Pons (tissue), 1 donor: ENCODE measurements around the gene FBXO11.
A peak's percentile ranks its signal among the peaks of the same experiment; 100 is the strongest.

Source experiments
- DNase-seq: peaks from one replicate; pipeline ENCODE4 v3.0.0-alpha.2; 2016; ENCODE audit warnings: low spot score

FBXO11 gene

GRCh38 chr2:47849368-47849767 is 56.9 kb downstream of the FBXO11 start:
- no peak for DNase-seq

GRCh38 chr2:47844162-47844561 is 62.1 kb downstream of the FBXO11 start:
- DNase-seq = no peak

DNA sequence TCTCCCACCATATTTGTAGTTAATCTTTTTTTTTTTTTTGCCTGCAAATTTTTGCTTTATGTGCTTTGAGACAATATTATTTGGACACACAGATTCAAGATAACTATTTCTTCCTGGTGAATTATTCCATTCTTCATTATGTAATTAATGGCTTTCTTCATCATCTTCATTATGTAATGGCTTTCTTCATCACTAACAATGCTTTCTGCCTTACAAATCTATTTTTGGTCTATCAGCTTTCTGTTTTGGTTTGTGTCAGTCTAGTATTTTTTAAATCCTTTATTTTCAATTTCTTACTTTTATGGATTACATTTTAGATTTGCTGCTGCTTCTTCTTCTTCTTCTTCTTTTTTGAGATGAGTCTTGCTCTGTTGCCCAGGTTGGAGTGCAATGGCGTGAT is 62.9 kb downstream of the FBXO11 start:
- no peak for DNase-seq

- no peak for DNase-seq
Measured at GRCh38 chr2:47842846-47843245, 63.5 kb downstream of the FBXO11 start.

DNA sequence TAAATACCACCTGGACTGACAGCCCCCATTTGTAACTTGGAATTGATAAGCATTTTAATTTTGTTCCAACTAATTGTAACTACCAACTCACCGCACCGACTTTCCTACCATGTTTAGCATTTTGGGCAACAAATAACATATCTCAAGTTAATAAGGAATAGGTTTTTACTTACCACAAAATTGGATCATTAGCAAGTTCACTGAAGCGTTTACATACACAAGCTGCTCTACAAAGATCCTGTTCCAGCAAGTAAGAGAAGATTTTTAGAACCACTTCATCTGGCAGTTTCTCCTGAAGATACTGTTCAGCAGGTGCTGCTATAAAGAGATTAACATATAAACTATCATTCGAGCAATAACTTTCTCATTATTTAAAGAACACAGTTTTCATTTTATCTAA is 67.6 kb downstream of the FBXO11 start:
- DNase-seq = no peak

- no peak for DNase-seq
Measured at GRCh38 chr2:47838249-47838648, 68.0 kb downstream of the FBXO11 start.

DNA sequence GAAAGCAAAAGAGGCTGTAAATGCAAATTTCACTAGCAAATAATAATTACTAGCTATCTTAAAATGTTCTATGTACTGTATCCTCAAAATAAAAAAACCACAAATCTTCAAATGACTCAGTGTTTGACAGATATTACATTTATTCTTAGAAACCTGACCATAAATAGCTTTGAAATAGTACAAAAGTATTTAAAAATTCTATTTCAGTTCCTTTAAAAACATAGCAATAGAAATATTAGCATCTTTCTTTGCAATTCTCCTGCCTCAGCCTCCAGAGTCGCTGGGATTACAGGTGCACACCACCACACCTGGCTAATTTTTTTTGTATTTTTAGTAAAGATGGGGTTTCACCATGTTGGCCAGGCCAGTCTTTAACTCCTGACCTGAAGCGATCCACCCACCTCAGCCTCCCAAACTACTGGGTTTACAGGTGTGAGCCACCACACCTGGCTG is 72.8 kb downstream of the FBXO11 start:
- no peak for DNase-seq

GRCh38 chr2:47822518-47822917 is 83.8 kb downstream of the FBXO11 start:
- no peak for DNase-seq

GRCh38 chr2:47819834-47820233 is 86.5 kb downstream of the FBXO11 start:
- no peak for DNase-seq

DNA sequence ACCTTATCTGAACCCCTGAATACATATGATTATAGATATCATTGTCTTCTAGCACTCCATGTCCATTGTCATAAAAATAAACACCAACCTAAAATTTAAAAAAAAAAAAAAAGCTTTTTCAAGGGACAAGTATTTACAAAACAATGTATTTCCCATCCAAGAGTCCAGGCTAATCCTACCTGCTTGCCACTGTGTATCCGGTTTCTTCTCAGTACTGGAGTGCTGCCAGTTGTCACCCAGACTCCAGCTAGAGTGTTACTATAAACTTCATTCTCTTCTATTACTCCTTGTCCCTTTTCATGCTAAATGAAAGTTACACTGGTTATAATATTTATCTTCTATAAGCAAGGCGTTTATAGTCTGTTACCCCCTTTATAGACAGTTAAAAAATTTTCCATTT is 87.5 kb downstream of the FBXO11 start:
- DNase-seq = no peak

DNA sequence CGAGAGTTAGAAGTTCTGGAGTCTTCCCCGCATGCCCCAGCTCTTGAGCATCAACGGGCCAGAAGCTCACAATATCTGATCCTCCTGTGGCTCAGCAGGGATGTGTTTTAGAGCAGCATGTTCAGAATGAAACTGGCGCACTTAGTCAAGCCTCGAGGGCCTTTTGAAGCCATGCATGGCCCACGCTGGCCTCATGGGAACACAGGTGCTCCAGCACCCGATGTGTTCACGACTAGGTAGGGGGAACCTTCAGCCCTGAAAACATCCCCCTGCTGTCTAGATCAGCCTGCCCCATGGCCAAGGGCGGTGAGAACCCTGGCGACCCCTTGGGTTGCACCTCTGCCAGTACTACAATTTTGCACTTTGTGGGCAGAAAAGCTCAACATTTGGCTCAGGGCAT is 90.5 kb downstream of the FBXO11 start:
- DNase-seq = no peak

GRCh38 chr2:47811668-47812067 is 94.6 kb downstream of the FBXO11 start:
- DNase-seq = no peak

DNA sequence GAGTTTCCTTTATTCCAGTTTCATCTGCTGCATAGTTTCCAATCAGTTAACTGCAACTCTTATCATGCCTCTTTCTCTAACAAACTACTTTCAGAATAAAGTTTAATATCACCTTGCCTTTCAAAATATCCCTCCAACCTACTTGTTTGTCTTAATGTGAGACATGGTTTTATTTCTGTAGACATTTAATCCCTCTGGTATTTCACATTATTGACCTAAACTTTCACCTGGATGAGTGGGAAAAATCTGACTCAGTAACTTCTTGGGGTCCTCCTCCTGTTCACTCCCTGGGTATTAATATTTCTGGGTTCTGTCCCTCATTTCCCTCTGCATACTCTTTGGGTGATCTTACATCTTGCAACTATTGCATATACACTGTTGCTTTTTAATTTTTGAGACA is 95.4 kb downstream of the FBXO11 start:
- no peak for DNase-seq

DNA sequence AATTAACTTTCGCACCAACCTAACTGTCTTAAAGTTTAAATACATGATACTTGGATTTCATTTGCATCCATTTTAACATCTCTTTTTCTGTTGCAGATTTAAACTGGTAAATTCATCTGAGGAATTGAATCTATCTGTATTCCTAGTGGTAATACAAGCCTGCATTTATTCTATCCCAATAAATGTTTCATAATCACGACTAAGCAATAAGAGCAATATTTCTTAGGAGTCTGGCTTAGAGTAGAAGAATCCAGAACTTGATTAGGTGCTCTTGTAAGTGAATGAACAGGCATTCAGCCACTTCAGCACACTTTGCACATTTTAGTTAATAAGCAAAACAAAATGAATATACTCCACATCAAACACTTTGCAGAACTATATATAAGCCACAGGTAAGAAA is 96.4 kb downstream of the FBXO11 start:
- DNase-seq = no peak

DNA sequence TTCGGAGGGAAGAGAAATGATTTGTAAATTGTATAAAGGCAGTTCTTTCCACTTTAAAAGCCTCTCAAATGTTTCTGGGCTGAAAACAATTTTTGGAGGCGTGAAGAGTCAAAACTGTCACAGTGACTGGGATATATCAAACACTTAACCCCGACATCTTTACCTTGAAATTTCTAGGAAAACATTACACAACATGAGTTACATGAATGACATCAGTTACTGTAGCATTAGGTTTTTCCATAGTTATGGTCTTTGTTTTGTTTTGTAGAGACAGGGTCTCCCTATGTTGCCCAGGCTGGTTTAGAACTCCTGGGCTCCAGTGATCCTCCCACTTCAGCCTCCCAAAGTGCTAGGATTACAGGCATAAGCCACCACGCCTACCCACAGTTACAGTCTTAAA is 97.7 kb downstream of the FBXO11 start:
- DNase-seq = no peak

DNA sequence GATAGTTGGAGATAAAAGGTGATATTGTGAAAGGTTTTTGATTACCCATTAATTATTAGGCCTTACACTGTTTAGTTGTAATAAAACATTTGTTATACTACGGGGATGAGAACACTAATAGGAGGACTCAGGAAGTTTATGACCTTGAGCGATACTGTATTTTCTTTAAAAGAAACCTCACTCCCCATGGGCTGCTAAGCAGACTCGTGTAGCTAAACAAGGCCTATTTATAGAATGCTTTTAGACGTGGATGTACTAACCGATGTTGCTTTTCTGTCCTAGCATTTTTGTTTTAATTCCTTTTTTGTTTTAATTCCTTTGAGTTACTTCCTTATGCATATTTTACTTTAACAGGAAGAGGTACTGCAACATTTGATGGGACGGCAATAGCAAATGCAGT is 100.4 kb downstream of the FBXO11 start:
- no peak for DNase-seq

DNA sequence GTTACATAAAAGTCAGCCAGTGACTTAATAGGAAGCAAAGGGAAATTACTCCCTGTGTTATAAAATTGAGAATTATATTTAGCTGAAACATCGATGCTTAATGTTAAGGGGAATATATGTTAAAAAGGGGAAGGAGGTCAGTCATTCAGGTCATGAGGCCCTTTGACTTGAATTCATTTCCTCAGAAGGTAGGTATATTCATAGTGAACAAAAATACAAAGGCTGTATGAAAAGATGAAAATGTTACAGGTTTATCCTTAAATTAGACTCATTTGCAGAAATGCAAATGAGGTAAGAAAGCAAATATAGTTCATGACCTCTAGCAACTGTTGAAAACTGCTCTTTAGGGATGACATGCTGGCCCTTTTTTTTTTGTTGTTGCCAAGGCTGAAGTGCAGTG is 102.5 kb downstream of the FBXO11 start:
- DNase-seq = no peak

DNA sequence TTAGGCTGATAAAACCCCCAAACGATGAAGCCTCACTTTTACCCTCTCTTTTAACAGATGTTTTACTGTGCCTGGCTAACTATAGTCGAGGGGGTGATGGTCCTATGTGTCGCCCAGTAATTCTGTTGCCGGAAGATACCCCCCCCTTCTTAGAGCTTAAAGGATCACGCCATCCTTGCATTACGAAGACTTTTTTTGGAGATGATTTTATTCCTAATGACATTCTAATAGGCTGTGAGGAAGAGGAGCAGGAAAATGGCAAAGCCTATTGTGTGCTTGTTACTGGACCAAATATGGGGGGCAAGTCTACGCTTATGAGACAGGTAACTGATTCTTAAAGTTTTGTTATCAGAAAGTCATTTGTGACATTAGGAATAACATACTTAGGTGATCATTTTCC is 102.9 kb downstream of the FBXO11 start:
- no peak for DNase-seq

DNA sequence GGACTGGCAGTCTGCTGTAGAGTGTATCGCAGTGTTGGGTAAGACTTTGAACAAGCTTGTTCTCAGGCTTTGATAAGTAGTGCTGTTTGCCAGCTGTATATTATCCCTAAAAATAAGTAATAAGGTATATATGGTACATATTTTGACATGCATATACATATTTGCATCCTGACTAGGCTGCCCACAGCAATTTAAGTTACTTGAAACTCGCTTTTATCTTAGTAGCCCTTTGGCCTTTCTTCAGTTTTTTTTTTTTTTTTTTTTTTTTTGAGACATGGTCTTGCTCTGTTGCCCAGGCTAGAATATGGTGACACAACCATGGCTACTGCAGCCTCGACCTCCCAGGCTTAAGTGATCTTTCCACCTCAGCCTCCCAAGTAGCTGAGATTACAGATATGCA is 105.2 kb downstream of the FBXO11 start:
- DNase-seq = no peak

DNA sequence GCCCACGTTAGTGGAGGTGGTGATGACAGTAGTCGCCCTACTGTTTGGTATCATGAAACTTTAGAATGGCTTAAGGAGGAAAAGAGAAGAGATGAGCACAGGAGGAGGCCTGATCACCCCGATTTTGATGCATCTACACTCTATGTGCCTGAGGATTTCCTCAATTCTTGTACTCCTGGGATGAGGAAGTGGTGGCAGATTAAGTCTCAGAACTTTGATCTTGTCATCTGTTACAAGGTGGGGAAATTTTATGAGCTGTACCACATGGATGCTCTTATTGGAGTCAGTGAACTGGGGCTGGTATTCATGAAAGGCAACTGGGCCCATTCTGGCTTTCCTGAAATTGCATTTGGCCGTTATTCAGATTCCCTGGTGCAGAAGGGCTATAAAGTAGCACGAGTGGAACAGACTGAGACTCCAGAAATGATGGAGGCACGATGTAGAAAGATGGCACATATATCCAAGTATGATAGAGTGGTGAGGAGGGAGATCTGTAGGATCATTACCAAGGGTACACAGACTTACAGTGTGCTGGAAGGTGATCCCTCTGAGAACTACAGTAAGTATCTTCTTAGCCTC is 107.2 kb downstream of the FBXO11 start:
- DNase-seq = no peak

DNA sequence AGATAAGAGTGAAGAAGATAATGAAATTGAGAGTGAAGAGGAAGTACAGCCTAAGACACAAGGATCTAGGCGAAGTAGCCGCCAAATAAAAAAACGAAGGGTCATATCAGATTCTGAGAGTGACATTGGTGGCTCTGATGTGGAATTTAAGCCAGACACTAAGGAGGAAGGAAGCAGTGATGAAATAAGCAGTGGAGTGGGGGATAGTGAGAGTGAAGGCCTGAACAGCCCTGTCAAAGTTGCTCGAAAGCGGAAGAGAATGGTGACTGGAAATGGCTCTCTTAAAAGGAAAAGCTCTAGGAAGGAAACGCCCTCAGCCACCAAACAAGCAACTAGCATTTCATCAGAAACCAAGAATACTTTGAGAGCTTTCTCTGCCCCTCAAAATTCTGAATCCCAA is 107.7 kb downstream of the FBXO11 start:
- DNase-seq = peak; percentile 51

DNA sequence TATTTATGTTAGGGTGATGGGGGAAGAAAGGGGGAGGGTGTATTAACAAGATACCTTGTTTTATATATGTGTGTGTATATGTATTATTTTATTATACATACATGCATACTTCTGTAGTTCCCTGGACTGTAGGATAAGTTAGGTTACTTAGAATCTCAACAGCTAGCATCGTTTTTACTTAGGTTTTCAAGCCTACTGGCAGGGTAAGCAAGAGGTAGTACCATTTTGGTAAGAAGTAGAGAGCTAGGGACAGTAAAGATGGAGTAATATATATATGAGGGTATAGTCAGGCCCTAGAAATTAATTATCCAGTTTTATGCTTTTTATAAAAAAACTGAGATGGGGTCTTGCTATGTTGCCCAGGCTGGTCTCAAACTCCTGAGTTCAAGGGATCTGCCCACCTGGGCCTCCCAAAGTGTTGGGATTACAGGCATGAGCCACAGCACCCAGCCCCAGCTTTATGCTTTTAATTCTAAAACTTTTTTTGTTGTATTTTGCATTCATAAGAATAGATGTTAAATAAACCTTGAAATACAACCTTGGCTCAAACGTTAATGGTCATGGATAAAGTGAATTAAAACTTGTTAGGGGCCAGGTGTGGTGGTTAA is 110.1 kb downstream of the FBXO11 start:
- DNase-seq = no peak

DNA sequence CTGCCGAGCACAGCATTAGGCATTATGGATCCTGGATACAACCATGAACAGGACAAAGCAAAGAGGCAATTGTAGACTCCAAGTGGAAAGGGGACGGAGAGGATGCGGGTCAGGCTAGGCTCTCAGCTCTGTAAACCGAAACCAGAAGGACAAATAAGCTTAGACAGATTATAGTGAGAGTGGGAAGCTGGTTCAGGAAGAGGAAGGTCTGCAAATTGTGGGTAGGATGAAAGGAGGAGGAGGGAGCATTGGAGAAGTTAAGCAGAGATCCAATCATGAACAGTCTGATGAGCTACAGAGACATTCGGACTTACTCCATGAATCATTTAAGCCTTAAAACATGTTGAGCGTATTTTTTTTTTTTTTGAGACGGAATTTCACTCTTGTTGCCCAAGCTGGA is 120.3 kb downstream of the FBXO11 start:
- DNase-seq = peak; percentile 64

GRCh38 chr2:47784352-47784851 is 121.9 kb downstream of the FBXO11 start:
- DNase-seq = no peak
